HG02852 (cell line): Measurements from ENCODE around the gene SH3TC2.
A peak's percentile ranks its signal among the peaks of the same experiment; 100 is the strongest.

Experiments
- ATAC-seq: cut with Tn5 transposase; IDR thresholded peaks from one replicate; pipeline ENCODE4 v1.9.1; 2021; ENCODE audit warnings: mild to moderate bottlenecking, moderate library complexity; ENCODE audit not compliant: unreplicated experiment

The SH3TC2 gene

DNA sequence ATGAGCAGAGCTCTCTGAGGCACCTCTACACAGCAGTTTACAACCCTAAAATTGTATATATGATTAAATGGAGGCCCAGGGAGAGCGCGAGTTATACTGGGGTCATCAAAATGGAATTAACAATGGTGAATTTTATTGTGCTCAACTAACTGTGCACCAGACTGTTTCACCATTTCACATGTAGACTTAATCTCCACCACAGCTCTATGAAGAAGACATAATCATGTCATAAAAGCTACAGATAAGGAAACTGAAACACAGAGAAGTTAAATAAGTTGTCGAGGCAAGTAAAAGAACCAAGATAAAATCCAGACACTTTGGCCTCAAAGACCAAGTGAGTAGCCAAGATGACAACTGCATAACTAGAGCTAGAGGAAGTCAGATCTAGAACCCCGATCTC lies 1.5 kb downstream of the SH3TC2 start:
- ATAC-seq: no peak

GRCh38 chr5:149060325-149060724 lies 2.5 kb downstream of the SH3TC2 start:
- no peak for ATAC-seq

- no peak for ATAC-seq
These were observed 6.2 kb downstream of the SH3TC2 start for GRCh38 chr5:149056616-149057165.

- ATAC-seq: no peak
These were observed 8.4 kb downstream of the SH3TC2 start for GRCh38 chr5:149054416-149054815.

GRCh38 chr5:149053072-149053695 lies 9.7 kb downstream of the SH3TC2 start:
- no peak for ATAC-seq

GRCh38 chr5:149049371-149049781 lies 13.5 kb downstream of the SH3TC2 start:
- no peak for ATAC-seq

- ATAC-seq: no peak
These were observed 14.1 kb downstream of the SH3TC2 start for GRCh38 chr5:149048811-149049210.

- ATAC-seq: no peak
These were observed 15.4 kb downstream of the SH3TC2 start for GRCh38 chr5:149047462-149047861.

GRCh38 chr5:149046196-149046829 lies 16.5 kb downstream of the SH3TC2 start:
- no peak for ATAC-seq

- ATAC-seq: no peak
These were observed 17.8 kb downstream of the SH3TC2 start for GRCh38 chr5:149045089-149045460.

DNA sequence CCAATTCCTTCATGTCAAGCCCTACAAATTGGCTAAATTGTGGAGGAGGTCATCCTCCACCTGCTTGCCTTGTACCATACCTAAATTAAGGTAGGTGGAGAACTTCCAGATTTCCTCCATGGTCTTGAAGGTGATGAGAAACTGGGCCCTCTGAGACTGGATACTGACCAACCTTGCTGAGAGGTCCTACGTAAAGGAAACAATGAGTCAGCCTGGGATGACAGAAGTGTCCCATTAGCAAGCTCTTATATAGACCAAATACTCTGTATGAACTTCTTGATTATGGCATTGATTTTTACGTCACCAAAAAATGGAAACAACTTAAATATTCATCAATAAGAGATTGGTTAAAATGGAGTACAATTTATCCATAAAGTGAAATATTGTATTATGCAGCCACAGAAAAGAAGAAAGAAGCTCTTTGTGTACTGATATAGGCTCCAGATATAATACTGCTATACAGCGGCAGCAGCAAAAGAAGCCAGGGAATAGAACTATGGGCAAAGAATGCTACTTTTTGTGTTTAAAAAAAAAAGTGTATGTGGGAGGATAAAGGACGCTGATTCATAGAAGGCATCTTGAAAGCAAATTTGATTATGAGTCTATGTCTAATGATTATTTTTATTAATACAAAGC lies 18.3 kb downstream of the SH3TC2 start:
- ATAC-seq: no peak

- no peak for ATAC-seq
These were observed 19.2 kb downstream of the SH3TC2 start for GRCh38 chr5:149043641-149044040.

GRCh38 chr5:149042865-149043264 lies 20.0 kb downstream of the SH3TC2 start:
- ATAC-seq: no peak

GRCh38 chr5:149041242-149041641 lies 21.6 kb downstream of the SH3TC2 start:
- no peak for ATAC-seq

DNA sequence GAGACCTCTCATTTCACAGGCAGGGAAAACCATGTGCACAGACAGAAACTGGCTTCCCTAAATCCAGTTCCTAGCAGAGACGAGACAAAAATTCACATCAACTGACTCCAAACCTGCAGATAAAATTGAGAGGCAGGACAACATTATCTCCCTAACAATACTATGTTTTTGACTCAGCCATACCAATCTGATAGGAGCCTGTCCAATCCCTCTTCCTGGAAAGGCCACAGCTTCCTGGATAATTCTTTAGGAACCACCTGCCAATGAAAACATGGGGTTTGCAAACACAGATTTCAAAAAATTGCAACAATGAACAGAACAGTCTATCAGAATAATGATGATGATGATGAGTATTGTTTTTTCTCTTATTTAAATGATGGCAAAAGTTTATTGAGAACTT lies 22.4 kb downstream of the SH3TC2 start:
- ATAC-seq: no peak

DNA sequence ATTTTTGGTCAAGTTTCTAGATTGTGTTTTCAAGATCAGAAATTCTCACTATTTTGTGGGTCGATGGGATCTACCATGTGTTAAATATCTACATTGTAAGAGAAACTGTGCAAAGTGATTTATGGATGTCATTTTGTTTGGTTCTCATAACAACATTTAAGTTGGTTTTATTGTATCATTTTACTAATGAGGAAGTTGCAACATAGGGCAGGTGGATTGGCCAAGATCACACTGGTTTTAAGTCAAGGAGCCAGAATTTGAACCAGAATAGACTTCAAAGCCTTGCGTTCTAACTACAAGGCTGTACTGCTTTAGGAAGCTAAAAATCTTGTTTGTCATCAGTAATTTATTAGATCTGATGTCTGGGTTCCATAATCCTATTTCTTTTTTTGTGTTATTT lies 23.4 kb downstream of the SH3TC2 start:
- no peak for ATAC-seq

GRCh38 chr5:149038336-149039080 lies 24.4 kb downstream of the SH3TC2 start:
- ATAC-seq: no peak

GRCh38 chr5:149037817-149038216 lies 25.0 kb downstream of the SH3TC2 start:
- no peak for ATAC-seq

- no peak for ATAC-seq
These were observed 25.9 kb downstream of the SH3TC2 start for GRCh38 chr5:149036970-149037369.

GRCh38 chr5:149036168-149036567 lies 26.7 kb downstream of the SH3TC2 start:
- no peak for ATAC-seq

GRCh38 chr5:149035372-149035790 lies 27.5 kb downstream of the SH3TC2 start:
- peak; percentile 94 for ATAC-seq
